BLaER1 (cell line): ENCODE data around the gene ADARB1.
A peak's percentile ranks its signal among the peaks of the same experiment; 100 is the strongest.

Experiments
- H3K27ac ChIP-seq: shearing (Covaris generic); formaldehyde crosslinking; 2 replicates; pipeline ENCODE4 v1.8.1; 2022
- H3K27me3 ChIP-seq: shearing (Covaris generic); formaldehyde crosslinking; 2 replicates; pipeline ENCODE4 v1.8.1; 2022
- H3K36me3 ChIP-seq: shearing (Covaris generic); formaldehyde crosslinking; 2 replicates; pipeline ENCODE4 v1.8.1; 2022
- H3K4me1 ChIP-seq: shearing (Covaris generic); formaldehyde crosslinking; 2 replicates; pipeline ENCODE4 v1.8.1; 2022
- H3K4me2 ChIP-seq: shearing (Covaris generic); formaldehyde crosslinking; 2 replicates; pipeline ENCODE4 v1.8.1; 2022
- H3K4me3 ChIP-seq: shearing (Covaris generic); formaldehyde crosslinking; 2 replicates; pipeline ENCODE4 v1.8.1; 2022
- H3K9ac ChIP-seq: shearing (Covaris generic); formaldehyde crosslinking; 2 replicates; pipeline ENCODE4 v1.8.1; 2022
- H3K9me3 ChIP-seq: shearing (Covaris generic); formaldehyde crosslinking; 2 replicates; pipeline ENCODE4 v1.8.1; 2022
- H4K20me1 ChIP-seq: shearing (Covaris generic); formaldehyde crosslinking; 2 replicates; pipeline ENCODE4 v1.8.1; 2022
- Cebpa-rat ChIP-seq: shearing (Covaris generic); IDR thresholded peaks from 2 replicates; pipeline ENCODE4 v1.8.1; 2022

Gene ADARB1

DNA sequence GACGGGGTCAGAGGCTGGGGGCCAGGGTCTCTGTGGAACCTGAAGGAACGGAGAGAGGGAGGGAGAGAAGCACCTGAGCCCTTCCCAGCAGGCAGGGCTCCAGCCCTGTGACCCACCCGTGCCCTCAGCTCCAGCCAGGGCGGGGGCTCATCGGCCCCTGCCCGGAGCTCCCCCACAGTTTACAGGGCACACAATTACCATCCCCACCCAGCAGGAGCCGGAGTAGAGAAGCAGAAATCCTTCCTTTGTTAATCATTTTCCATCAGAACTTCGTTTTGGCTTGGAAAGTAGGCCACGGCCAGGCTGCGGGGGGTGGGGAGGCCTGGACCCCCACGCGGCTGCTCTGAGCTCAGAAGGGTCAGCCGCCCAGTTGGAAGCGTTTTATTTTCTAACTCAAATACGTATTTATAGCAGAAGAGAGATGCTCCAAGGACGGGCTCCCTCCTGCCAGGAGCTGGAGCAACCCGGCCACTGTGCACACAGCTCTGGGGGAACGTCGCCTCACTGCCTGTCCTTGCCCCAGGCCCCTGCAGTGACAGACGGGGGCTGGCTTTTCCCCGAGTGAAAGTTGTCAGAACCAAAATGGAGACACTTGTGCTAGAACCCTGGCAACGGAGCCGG is 42.7 kb upstream of the ADARB1 start:
- H3K27ac ChIP-seq, result peak overlapping the region; percentile 68
- H3K36me3 ChIP-seq, result peaks cover 9% of the 10 kb centered on the region
- H3K4me1 ChIP-seq, result peaks cover 58% of the 10 kb centered on the region
- H3K9ac ChIP-seq, result peak overlapping the region; percentile 63
- H4K20me1 ChIP-seq, result peaks cover 37% of the 10 kb centered on the region
- H3K4me3 ChIP-seq, result peak overlapping the region; percentile 40
- no peaks in the 10 kb centered on the region for H3K27me3 ChIP-seq
- H3K4me2 ChIP-seq, result peak overlapping the region; percentile 95
- H3K9me3 ChIP-seq, result peaks cover 22% of the 10 kb centered on the region
- TF ChIP-seq Cebpa-rat, result no peak

GRCh38 chr21:45032332-45032731 is 42.0 kb upstream of the ADARB1 start:
- Histone ChIP-seq H4K20me1 (peaks cover 30% of the 10 kb centered on the region), H3K9ac (no peak overlapping the region), H3K36me3 (peaks cover 16% of the 10 kb centered on the region), H3K9me3 (peaks cover 28% of the 10 kb centered on the region), H3K4me1 (peaks cover 52% of the 10 kb centered on the region), H3K27ac (no peak overlapping the region), H3K4me3 (no peak overlapping the region), H3K4me2 (peak overlapping the region; percentile 95), H3K27me3 (no peaks in the 10 kb centered on the region)
- no peak for TF ChIP-seq Cebpa-rat

- peaks cover 48% of the 10 kb centered on the region for H3K4me1 ChIP-seq
- H3K36me3 ChIP-seq, result peaks cover 16% of the 10 kb centered on the region
- peaks cover 24% of the 10 kb centered on the region for H4K20me1 ChIP-seq
- H3K27me3 ChIP-seq, result no peaks in the 10 kb centered on the region
- H3K27ac ChIP-seq, result no peak overlapping the region
- no peak for TF ChIP-seq Cebpa-rat
- peak overlapping the region; percentile 37 for H3K4me2 ChIP-seq
- no peak overlapping the region for H3K4me3 ChIP-seq
- H3K9me3 ChIP-seq, result peaks cover 36% of the 10 kb centered on the region
- no peak overlapping the region for H3K9ac ChIP-seq
Observed at GRCh38 chr21:45032977-45033710, 41.2 kb upstream of the ADARB1 start.

DNA sequence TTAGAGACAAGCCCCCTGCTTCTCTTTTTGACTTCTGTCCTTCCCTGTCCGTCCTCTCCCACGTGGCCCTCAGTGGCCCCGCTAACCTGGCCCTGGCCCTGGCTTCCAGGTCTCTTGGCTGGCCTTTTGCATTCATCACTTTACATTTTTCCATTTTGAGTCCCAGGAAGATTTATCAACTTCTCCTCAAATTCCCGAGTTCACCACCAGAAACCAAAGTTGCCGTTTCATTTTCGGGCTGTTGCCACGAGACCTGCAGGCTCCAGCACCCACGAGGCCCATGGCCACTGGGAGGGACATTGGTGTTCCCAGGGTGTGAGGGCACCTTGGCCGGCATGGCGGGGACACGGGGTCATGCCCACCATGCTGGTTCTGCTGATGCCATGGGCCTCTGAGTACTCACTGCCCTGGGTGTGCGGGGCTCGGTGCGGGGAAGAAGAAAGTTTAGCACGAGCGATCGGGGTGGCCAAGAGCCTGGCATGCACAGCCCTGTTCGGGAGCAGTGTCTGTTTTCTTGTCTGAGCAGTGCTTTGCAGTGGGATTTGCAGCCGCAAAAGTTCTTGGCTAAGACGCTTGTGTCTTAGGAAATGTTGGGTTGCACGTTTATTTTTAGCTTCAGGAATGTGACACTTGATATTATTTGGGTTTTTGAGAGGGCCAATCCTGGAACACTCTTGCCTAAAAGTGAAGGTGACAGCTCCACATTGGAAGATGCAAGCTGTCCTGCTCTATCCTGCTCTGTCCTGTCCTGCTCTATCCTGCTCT is 40.4 kb upstream of the ADARB1 start:
- no peak overlapping the region for H3K27ac ChIP-seq
- peaks cover 16% of the 10 kb centered on the region for H3K36me3 ChIP-seq
- no peak overlapping the region for H3K9ac ChIP-seq
- no peak overlapping the region for H3K4me3 ChIP-seq
- peaks cover 48% of the 10 kb centered on the region for H3K4me1 ChIP-seq
- peaks cover 24% of the 10 kb centered on the region for H4K20me1 ChIP-seq
- H3K9me3 ChIP-seq, result peaks cover 37% of the 10 kb centered on the region
- no peak overlapping the region for H3K4me2 ChIP-seq
- no peaks in the 10 kb centered on the region for H3K27me3 ChIP-seq
- TF ChIP-seq Cebpa-rat, result no peak

GRCh38 chr21:45034556-45035476 is 39.6 kb upstream of the ADARB1 start:
- Histone ChIP-seq H3K9me3 (peaks cover 37% of the 10 kb centered on the region), H3K36me3 (peaks cover 16% of the 10 kb centered on the region), H3K4me2 (no peak overlapping the region), H4K20me1 (peaks cover 18% of the 10 kb centered on the region), H3K4me3 (no peak overlapping the region), H3K27ac (no peak overlapping the region), H3K9ac (no peak overlapping the region), H3K27me3 (no peaks in the 10 kb centered on the region), H3K4me1 (peaks cover 48% of the 10 kb centered on the region)
- TF ChIP-seq Cebpa-rat, result no peak

DNA sequence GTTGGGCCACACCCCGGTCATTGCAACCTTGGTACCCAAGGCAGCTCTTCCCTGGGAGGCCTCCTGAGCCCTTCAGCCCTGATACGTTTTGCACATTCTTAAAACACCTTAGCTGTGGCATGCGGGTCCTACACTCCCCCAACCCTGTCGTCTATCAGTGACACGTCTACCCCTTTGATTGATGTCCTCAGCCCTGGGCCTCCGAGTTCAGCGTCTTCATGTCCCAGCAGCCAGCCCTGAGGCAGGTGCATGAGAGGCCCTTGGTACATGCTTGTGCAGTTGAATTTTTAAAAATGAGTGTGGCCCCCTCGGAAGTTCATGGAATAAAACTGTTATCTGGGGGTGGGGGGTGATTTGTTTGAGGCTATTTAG is 38.9 kb upstream of the ADARB1 start:
- Histone ChIP-seq H3K27ac (no peak overlapping the region), H3K4me1 (peaks cover 48% of the 10 kb centered on the region), H3K4me3 (no peak overlapping the region), H3K36me3 (peaks cover 16% of the 10 kb centered on the region), H3K9me3 (peaks cover 37% of the 10 kb centered on the region), H4K20me1 (peaks cover 18% of the 10 kb centered on the region; the same call in 1 of the 2 replicates), H3K9ac (no peak overlapping the region), H3K27me3 (no peaks in the 10 kb centered on the region), H3K4me2 (no peak overlapping the region)
- TF ChIP-seq Cebpa-rat, result no peak

GRCh38 chr21:45036630-45037029 is 37.8 kb upstream of the ADARB1 start:
- H3K9ac ChIP-seq, result no peak overlapping the region
- peaks cover 48% of the 10 kb centered on the region for H3K4me1 ChIP-seq
- no peak overlapping the region for H3K4me3 ChIP-seq
- H3K36me3 ChIP-seq, result peaks cover 16% of the 10 kb centered on the region
- no peak overlapping the region for H3K4me2 ChIP-seq
- H4K20me1 ChIP-seq, result peaks cover 14% of the 10 kb centered on the region; the same call in 1 of the 2 replicates
- no peak overlapping the region for H3K27ac ChIP-seq
- no peak for TF ChIP-seq Cebpa-rat
- H3K27me3 ChIP-seq, result no peaks in the 10 kb centered on the region
- peaks cover 37% of the 10 kb centered on the region for H3K9me3 ChIP-seq

DNA sequence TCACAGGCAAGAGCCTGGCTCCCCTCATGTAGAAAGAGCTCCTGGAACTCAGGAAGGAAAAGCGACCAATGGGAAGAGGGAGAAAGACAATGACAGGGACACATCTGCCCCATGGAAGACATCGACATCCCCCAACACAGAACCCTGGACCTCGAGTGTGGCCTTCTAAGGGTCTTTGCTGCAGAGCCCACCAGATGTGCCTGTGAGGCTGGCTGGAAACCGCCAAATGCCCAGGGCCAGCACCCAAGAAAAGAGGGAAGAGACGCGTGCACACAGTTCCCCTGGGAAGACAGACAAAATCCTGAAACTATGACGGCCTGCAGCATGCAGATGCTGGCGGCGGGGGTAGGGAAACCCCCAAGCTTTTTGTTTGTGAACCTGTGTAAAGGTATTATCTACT is 36.4 kb upstream of the ADARB1 start:
- peaks cover 16% of the 10 kb centered on the region for H3K36me3 ChIP-seq
- H3K4me3 ChIP-seq, result no peak overlapping the region
- peaks cover 50% of the 10 kb centered on the region for H3K4me1 ChIP-seq
- no peak overlapping the region for H3K9ac ChIP-seq
- H3K9me3 ChIP-seq, result peaks cover 37% of the 10 kb centered on the region
- no peaks in the 10 kb centered on the region for H3K27me3 ChIP-seq
- H3K27ac ChIP-seq, result no peak overlapping the region
- no peak for TF ChIP-seq Cebpa-rat
- H4K20me1 ChIP-seq, result peaks cover 12% of the 10 kb centered on the region; the same call in 1 of the 2 replicates
- no peak overlapping the region for H3K4me2 ChIP-seq
